TTC549 (cell line): ENCODE measurements around the gene TMEM163.

Experiments used
- FAIRE-seq: peaks from 2 replicates; lab custom pipeline; 2012; peaks lifted over from hg19 to GRCh38; lab: Jason Lieb, UNC

TMEM163 gene

GRCh38 chr2:134407154-134407890, 311.5 kb downstream of the TMEM163 start:
- no peak for FAIRE-seq

- FAIRE-seq = no peak
These were observed 312.1 kb downstream of the TMEM163 start for GRCh38 chr2:134406736-134407135.

GRCh38 chr2:134406311-134406710, 312.5 kb downstream of the TMEM163 start:
- FAIRE-seq = no peak
